Measurements from ENCODE around the gene ICAM4. TPM values are rescaled to one million over a fixed set of nuclear protein-coding genes. Genes with fewer than 3 reads are reported as not detected.

Gene ICAM4
- total RNA-seq, 6 experiments from 2014 or later = 0.19 to 1.0 (median 0.74) TPM

GRCh38 chr19:10305139-10305806 lies 18.5 kb downstream of the ICAM4 start:
- Mint-ChIP-seq H3K36me3 (ENCODE audit: low read depth) (peaks cover 3% of the 10 kb centered on the region; the same call in 1 of the 2 replicates), H3K9me3 (no peaks in the 10 kb centered on the region), H3K4me1 (ENCODE audit: low read depth) (peaks cover 31% of the 10 kb centered on the region), H3K27me3 (ENCODE audit: insufficient read depth) (no peaks in the 10 kb centered on the region), H3K27ac (peak overlapping the region; percentile 84), H3K4me3 (peak overlapping the region; percentile 45)
- TF ChIP-seq, protein P1, sequence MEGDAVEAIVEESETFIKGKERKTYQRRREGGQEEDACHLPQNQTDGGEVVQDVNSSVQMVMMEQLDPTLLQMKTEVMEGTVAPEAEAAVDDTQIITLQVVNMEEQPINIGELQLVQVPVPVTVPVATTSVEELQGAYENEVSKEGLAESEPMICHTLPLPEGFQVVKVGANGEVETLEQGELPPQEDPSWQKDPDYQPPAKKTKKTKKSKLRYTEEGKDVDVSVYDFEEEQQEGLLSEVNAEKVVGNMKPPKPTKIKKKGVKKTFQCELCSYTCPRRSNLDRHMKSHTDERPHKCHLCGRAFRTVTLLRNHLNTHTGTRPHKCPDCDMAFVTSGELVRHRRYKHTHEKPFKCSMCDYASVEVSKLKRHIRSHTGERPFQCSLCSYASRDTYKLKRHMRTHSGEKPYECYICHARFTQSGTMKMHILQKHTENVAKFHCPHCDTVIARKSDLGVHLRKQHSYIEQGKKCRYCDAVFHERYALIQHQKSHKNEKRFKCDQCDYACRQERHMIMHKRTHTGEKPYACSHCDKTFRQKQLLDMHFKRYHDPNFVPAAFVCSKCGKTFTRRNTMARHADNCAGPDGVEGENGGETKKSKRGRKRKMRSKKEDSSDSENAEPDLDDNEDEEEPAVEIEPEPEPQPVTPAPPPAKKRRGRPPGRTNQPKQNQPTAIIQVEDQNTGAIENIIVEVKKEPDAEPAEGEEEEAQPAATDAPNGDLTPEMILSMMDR (IDR thresholded peaks at IDR 0.05) = no peak
- DNase-seq = peak; percentile 45

DNA sequence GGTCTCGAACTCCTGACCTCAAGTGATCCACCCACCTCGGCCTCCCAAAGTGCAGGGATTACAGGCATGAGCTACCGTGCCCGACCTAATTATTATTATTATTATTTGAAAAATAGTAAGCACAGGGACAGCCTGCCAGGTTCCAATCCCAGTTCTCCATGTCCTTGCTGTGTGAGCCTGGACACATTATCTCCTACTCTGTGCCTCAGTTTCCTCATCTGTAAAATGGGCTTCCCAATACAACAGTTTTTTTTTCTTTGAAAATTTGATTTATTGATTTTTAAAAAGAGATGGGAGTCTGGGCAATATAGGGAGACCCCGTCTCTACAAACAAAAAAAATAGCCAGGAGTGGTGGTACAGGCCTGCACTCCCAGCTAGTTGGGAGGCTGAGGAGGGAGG lies 19.6 kb downstream of the ICAM4 start:
- no peaks in the 10 kb centered on the region for H3K27me3 Mint-ChIP-seq (ENCODE audit: insufficient read depth)
- no peak overlapping the region for H3K27ac Mint-ChIP-seq
- peaks cover 31% of the 10 kb centered on the region for H3K4me1 Mint-ChIP-seq (ENCODE audit: low read depth)
- no peak overlapping the region for H3K4me3 Mint-ChIP-seq
- TF ChIP-seq, protein P1 (IDR thresholded peaks at IDR 0.05) = no peak
- H3K9me3 Mint-ChIP-seq = no peaks in the 10 kb centered on the region
- DNase-seq = no peak
- H3K36me3 Mint-ChIP-seq (ENCODE audit: low read depth) = peaks cover 3% of the 10 kb centered on the region; the same call in 1 of the 2 replicates

- DNase-seq = no peak
Observed at GRCh38 chr19:10309423-10309822, 22.7 kb downstream of the ICAM4 start, which contains the start of gene ZGLP1. Gene ZGLP1 (minus strand): TSS chr19:10309815.

GRCh38 chr19:10315335-10316214 lies 28.8 kb downstream of the ICAM4 start, which contains the start of gene FDX2:
Gene FDX2 (minus strand): TSS chr19:10316015. CDS start chr19:10315996, 19 bp downstream.
- Mint-ChIP-seq H3K4me1 (ENCODE audit: low read depth) (peaks cover 21% of the 10 kb centered on the region), H3K27ac (peak within 1 kb of the TSS; percentile 82), H3K36me3 (ENCODE audit: low read depth) (peaks cover 11% of the 10 kb centered on the region; the same call in 1 of the 2 replicates), H3K9me3 (no peaks in the 10 kb centered on the region), H3K4me3 (peak within 1 kb of the TSS; percentile 96), H3K27me3 (ENCODE audit: insufficient read depth) (peaks cover 3% of the 10 kb centered on the region)
- peak; percentile 69 for DNase-seq
- TF ChIP-seq, protein P1 (IDR thresholded peaks at IDR 0.05) = no peak

More at GRCh38 chr19:10309423-10309822, 22.7 kb downstream of the ICAM4 start, which contains the start of gene ZGLP1:
- TF ChIP-seq, protein P1 (IDR thresholded peaks at IDR 0.05) = no peak
- Mint-ChIP-seq H3K9me3 (no peaks in the 10 kb centered on the region), H3K27ac (no peak within 1 kb of the TSS), H3K4me1 (ENCODE audit: low read depth) (peaks cover 18% of the 10 kb centered on the region), H3K4me3 (no peak within 1 kb of the TSS), H3K36me3 (ENCODE audit: low read depth) (peaks cover 8% of the 10 kb centered on the region; the same call in 1 of the 2 replicates), H3K27me3 (ENCODE audit: insufficient read depth) (no peaks in the 10 kb centered on the region)

DNA sequence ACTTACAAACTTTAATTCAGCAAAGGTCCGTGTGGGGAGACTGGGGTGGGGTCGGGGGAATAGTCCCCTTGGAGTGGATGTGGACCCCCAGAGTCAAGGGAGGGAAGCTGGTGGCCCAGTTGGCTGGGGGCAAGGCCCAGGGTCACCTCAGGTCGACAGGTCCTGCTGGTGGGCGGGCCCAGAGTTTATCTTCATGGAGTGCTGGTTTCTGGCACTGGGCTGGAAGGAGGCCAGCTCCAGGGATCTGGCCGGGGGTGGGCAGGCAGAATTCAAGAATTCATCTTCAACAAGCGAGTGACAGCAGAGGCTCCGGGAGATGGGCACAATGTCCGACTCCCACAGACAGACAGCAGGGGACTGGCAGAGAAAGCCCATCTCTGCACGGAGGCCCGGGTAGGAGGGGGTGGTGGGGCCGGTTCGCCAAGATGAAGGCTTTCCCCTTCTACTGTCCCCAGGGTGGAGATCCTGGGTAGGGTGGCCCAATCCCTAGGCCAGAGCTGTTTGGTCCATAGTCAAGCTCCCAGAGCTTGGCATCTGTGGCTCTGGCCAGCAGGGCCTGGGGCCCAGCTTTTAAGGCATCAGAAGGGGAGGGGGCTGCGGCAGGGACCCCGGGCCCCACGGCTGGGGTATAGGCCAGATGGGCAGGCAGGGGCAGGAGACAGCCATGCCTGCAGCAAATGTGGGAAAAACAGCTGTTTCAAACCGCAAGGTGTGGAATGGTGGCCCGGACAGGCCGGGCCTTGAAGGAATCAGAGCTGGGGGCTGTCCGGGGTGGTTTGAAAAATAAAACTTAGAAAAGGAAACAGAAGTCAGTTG lies 29.7 kb downstream of the ICAM4 start:
- DNase-seq = no peak
- Mint-ChIP-seq H3K27me3 (ENCODE audit: insufficient read depth) (peaks cover 3% of the 10 kb centered on the region), H3K36me3 (ENCODE audit: low read depth) (peaks cover 11% of the 10 kb centered on the region; the same call in 1 of the 2 replicates), H3K9me3 (no peaks in the 10 kb centered on the region), H3K4me3 (peak overlapping the region; percentile 96), H3K4me1 (ENCODE audit: low read depth) (peaks cover 21% of the 10 kb centered on the region), H3K27ac (peak overlapping the region; percentile 57)
- TF ChIP-seq, protein P1 (IDR thresholded peaks at IDR 0.05) = no peak
